ENCODE measurements around the gene EHD4. TPM values are rescaled to one million over a fixed set of nuclear protein-coding genes. Genes with fewer than 3 reads are reported as not detected.

The EHD4 gene
- polyA plus RNA-seq, 1 experiment = 19.3 TPM

- H3K27ac ChIP-seq (ENCODE audit: low read depth, low read length) = peak overlapping the region; percentile 11
These were observed 67.8 kb downstream of the EHD4 start for GRCh38 chr15:41904541-41905005.

GRCh38 chr15:41903782-41904181 lies 68.6 kb downstream of the EHD4 start:
- TF ChIP-seq CTCF (IDR thresholded peaks at IDR 0.05; ENCODE audit: low read depth, low read length) = no peak
- ChIA-PET CTCF (interaction anchor here (0.5 to 2.4 kb wide), 10 partner anchors 9 to 307 kb away, joined by 3 to 33 read pairs (median 6); partner anchors contain the start of gene MAPKBP1), POLR2A (interaction anchor here (1.5 kb wide), 1 partner anchor 33 kb away, joined by 3 read pairs; no protein-coding TSS in a partner anchor)
- no peaks in the 10 kb centered on the region for H3K27me3 ChIP-seq (ENCODE audit: control insufficient read depth, insufficient read depth, low read length)
- peaks cover 8% of the 10 kb centered on the region for H3K9me3 ChIP-seq (ENCODE audit: control insufficient read depth, insufficient read depth, low read length)
- DNase-seq (ENCODE audit: low read depth, low spot score) = no peak
- H3K27ac ChIP-seq (ENCODE audit: low read depth, low read length) = no peak overlapping the region
- no peak overlapping the region for H3K4me3 ChIP-seq (ENCODE audit: low read depth, low read length)

More at GRCh38 chr15:41904541-41905005, 67.8 kb downstream of the EHD4 start:
- DNase-seq (ENCODE audit: low read depth, low spot score) = peak; percentile 15
- ChIA-PET CTCF (interaction anchor here (0.5 to 2.4 kb wide), 34 partner anchors 9 to 438 kb away, joined by 3 to 33 read pairs (median 4); partner anchors contain the start of gene MAPKBP1), POLR2A (interaction anchor here (0.6 to 1.5 kb wide), 2 partner anchors 34 to 303 kb away, joined by 3 to 12 read pairs; no protein-coding TSS in a partner anchor)
- no peak overlapping the region for H3K4me3 ChIP-seq (ENCODE audit: low read depth, low read length)
- H3K9me3 ChIP-seq (ENCODE audit: control insufficient read depth, insufficient read depth, low read length) = peaks cover 8% of the 10 kb centered on the region
- no peaks in the 10 kb centered on the region for H3K27me3 ChIP-seq (ENCODE audit: control insufficient read depth, insufficient read depth, low read length)
- peak; percentile 90 for TF ChIP-seq CTCF (IDR thresholded peaks at IDR 0.05; ENCODE audit: low read depth, low read length)

- POLR2A ChIA-PET = no interaction called here
- H3K27ac ChIP-seq (ENCODE audit: low read depth, low read length) = no peak overlapping the region
These were observed 70.9 kb downstream of the EHD4 start for GRCh38 chr15:41901431-41901830.

GRCh38 chr15:41900526-41901380 lies 71.6 kb downstream of the EHD4 start:
- ChIA-PET POLR2A (no interaction called here), CTCF (interaction anchor here (1.0 to 1.8 kb wide), 2 partner anchors 9 to 127 kb away, joined by 3 to 6 read pairs; partner anchors contain the start of gene MAPKBP1)
- no peak for TF ChIP-seq CTCF (IDR thresholded peaks at IDR 0.05; ENCODE audit: low read depth, low read length)
- DNase-seq (ENCODE audit: low read depth, low spot score) = no peak
- H3K27ac ChIP-seq (ENCODE audit: low read depth, low read length) = no peak overlapping the region
- no peaks in the 10 kb centered on the region for H3K27me3 ChIP-seq (ENCODE audit: control insufficient read depth, insufficient read depth, low read length)
- no peak overlapping the region for H3K4me3 ChIP-seq (ENCODE audit: low read depth, low read length)
- no peaks in the 10 kb centered on the region; the same call in 1 of the 2 replicates for H3K9me3 ChIP-seq (ENCODE audit: control insufficient read depth, insufficient read depth, low read length)

More at GRCh38 chr15:41901431-41901830, 70.9 kb downstream of the EHD4 start:
- TF ChIP-seq CTCF (IDR thresholded peaks at IDR 0.05; ENCODE audit: low read depth, low read length) = no peak
- no peak for DNase-seq (ENCODE audit: low read depth, low spot score)
- CTCF ChIA-PET = interaction anchor here (0.8 to 1.8 kb wide), 2 partner anchors 125 to 128 kb away, joined by 4 to 6 read pairs; partner anchors contain the start of gene MAPKBP1
- H3K27me3 ChIP-seq (ENCODE audit: control insufficient read depth, insufficient read depth, low read length) = no peaks in the 10 kb centered on the region
- H3K9me3 ChIP-seq (ENCODE audit: control insufficient read depth, insufficient read depth, low read length) = peaks cover 2% of the 10 kb centered on the region
- H3K4me3 ChIP-seq (ENCODE audit: low read depth, low read length) = no peak overlapping the region
